ENCODE measurements around the gene LYVE1.

The LYVE1 gene

DNA sequence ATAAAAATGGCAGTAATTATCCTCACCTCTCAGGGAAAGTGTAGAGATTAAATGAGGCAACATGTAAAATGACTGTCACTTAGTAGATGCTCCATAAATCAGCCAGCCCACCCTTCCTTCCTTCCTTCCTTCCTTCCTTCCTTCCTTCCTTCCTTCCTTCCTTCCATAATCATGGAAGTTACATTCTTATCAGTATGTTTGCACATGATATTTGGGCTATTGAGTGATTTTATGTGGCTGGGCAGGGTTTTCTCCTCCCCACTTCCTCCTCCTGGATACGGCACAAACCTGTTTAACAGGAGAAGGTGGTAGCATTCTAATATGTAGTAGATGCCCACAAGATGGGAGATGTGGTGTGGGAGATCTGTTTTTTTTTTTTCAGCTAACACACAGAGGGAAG, 11.9 kb downstream of the LYVE1 start:
- no peak overlapping the region for H3K4me3 ChIP-seq (ENCODE audit: low read depth, low read length)
- DNase-seq (ENCODE audit: low read depth): no peak
- in situ Hi-C loops (cut with HindIII; ENCODE audit: low sequenced_read_pairs): no loop called here
- TF ChIP-seq, protein P1, sequence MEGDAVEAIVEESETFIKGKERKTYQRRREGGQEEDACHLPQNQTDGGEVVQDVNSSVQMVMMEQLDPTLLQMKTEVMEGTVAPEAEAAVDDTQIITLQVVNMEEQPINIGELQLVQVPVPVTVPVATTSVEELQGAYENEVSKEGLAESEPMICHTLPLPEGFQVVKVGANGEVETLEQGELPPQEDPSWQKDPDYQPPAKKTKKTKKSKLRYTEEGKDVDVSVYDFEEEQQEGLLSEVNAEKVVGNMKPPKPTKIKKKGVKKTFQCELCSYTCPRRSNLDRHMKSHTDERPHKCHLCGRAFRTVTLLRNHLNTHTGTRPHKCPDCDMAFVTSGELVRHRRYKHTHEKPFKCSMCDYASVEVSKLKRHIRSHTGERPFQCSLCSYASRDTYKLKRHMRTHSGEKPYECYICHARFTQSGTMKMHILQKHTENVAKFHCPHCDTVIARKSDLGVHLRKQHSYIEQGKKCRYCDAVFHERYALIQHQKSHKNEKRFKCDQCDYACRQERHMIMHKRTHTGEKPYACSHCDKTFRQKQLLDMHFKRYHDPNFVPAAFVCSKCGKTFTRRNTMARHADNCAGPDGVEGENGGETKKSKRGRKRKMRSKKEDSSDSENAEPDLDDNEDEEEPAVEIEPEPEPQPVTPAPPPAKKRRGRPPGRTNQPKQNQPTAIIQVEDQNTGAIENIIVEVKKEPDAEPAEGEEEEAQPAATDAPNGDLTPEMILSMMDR (IDR thresholded peaks at IDR 0.05; ENCODE audit: low read depth, low read length, missing control alignments): no peak

DNA sequence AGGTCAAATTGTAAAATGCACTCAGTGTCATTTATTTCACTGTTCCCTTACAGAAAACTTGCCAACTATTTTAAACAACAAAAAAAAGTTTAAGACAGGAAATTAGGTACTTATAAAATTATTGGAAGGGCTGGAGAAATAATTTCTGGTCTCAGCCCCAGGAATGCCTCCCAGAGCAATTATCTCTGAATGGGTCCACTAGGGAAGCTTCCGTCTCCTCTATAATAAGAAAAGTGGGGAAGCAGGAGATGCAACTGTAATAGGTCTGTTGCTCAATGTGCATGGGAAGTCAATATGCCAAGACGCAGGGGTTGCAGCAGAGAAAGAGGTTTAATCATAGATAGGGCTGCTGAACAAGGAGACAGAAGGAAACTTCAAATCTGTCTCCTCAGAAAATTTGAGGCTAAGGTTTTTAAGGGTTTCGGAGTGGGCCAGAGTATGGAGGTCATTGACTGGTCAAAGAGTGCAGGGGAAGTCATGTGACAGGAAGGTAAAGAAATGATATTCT, 16.6 kb downstream of the LYVE1 start:
- DNase-seq (ENCODE audit: low read depth): no peak
- TF ChIP-seq, protein P1 (IDR thresholded peaks at IDR 0.05; ENCODE audit: low read depth, low read length, missing control alignments): no peak
- H3K4me3 ChIP-seq (ENCODE audit: low read depth, low read length): no peak overlapping the region
- in situ Hi-C loops (cut with HindIII; ENCODE audit: low sequenced_read_pairs): no loop called here

DNA sequence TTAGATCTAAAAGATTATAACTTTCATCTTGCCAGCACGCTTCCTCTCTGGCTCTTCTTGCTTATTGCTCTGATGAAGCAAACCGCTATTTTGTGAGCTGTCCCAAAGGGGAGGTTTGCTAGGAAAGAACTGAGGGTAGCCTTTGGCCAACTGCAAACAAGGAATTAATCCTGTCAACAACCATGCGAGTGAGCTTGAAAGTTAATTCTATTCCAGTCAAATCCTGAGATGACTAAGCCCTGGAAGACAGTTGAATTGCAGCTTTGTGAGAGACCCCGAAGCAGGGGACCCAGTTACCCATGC, 17.2 kb downstream of the LYVE1 start:
- H3K4me3 ChIP-seq (ENCODE audit: low read depth, low read length): no peak overlapping the region
- in situ Hi-C loops (cut with HindIII; ENCODE audit: low sequenced_read_pairs): no loop called here
- TF ChIP-seq, protein P1 (IDR thresholded peaks at IDR 0.05; ENCODE audit: low read depth, low read length, missing control alignments): no peak
- DNase-seq (ENCODE audit: low read depth): no peak

DNA sequence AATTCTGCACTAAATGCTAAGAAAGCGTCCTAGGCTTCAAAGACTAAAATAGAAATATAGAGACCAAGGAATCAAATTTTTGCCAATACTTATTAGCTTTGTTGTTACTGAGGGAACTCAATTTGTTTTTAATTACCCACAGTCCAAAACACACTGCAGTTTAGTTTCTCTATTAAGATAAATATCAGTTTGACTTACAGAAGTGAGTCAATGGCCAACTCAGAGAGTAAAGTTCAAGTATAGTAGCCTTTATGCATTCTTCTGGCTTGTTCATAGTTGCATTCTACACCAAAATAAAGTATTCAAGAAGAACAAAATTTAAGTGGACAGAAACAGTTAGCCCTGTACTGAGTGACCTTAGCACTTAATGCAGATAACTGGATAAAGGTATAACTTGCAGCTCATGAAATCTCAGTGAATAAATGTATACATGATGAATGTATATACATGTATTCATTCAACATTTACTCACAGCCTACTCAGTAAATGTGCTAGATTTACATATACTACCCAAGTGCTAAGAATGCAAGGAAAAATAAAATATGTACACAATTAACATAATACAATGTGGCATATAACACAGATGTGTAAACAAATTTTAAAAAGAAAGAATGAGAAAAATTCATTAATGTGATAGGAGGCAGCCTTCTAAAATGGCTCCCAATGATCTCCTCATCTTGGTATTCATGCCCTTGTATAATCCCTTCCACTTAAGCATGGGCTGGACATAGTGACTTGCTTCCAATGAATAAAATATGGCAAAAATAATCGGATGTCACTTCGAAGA, 17.8 kb downstream of the LYVE1 start:
- DNase-seq (ENCODE audit: low read depth): no peak
- no peak overlapping the region for H3K4me3 ChIP-seq (ENCODE audit: low read depth, low read length)
- in situ Hi-C loops (cut with HindIII; ENCODE audit: low sequenced_read_pairs): no loop called here
- TF ChIP-seq, protein P1 (IDR thresholded peaks at IDR 0.05; ENCODE audit: low read depth, low read length, missing control alignments): no peak

DNA sequence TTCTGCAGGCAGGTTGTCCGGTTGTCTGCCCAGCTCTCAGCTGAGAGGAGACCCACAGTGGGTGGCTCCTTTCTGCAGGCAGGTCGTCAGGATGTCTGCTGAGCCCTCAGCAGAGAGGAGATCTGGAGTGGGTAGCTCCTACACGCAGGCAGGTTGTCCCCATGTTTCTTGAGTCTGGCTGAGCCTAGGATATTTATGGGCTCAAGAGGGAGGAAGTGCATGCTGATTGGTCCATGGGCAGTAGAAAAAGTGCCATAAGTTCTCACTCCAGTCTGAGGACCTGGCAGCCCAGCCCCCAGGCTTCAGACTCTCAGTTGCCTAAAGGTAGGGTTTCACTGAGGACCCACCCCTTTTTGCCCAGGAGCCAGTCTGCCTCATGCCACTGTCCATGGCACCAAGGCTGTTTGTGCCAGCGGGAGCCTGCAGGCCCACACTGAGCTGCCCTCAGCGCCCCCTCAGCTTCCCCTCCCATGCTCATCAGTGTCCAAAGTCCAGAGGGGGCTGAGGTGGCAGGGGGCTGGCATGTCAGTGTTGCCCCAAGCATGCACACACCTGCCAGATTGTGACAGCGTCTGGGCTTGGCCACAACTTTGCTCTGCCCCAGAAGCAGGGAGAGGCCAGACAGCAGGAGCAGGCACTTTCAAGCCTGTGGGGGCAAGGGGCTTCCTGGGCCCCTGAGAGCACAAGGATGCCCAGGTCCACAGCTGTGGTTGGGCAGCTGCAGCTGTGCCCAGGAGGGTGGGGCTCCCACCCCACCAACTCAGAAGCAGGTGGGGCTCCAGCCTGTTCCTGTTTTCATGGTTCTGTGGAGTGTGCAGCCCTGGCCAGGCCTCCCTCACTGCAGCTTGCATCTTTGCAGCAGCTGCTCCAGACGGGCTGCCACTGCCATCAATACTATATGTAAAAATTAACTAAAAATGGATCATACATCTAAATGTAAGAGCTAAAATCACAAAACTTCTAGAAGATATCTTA, 23.7 kb downstream of the LYVE1 start:
- H3K4me3 ChIP-seq (ENCODE audit: low read depth, low read length): no peak overlapping the region
- no peak for DNase-seq (ENCODE audit: low read depth)
- in situ Hi-C loops (cut with HindIII; ENCODE audit: low sequenced_read_pairs): no loop called here
- TF ChIP-seq, protein P1 (IDR thresholded peaks at IDR 0.05; ENCODE audit: low read depth, low read length, missing control alignments): no peak

DNA sequence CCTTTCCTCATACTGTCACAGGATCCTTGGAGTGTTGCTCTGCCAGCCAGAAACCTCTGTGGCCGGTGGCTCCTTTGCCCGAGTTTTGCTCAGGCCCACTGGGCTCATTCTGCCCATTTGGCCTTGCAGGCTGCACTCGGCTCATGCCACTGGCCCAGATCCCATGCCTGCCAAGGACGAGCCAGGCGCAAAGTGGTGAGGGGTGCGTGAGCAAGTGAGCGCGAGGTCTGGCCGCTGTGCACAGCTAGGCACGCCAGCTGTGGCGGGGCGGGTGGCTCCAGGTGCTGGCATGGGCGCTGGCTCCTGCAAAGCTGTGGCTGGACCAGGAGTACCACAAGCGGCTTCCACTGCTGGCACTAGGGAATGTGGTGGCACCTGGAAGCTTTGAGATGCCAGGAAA, 24.7 kb downstream of the LYVE1 start:
- in situ Hi-C loops (cut with HindIII; ENCODE audit: low sequenced_read_pairs): no loop called here
- DNase-seq (ENCODE audit: low read depth): no peak

More for the DNA sequence above, 24.7 kb downstream of the LYVE1 start:
- H3K4me3 ChIP-seq (ENCODE audit: low read depth, low read length): no peak overlapping the region
- TF ChIP-seq, protein P1 (IDR thresholded peaks at IDR 0.05; ENCODE audit: low read depth, low read length, missing control alignments): no peak
